GM12875 (cell line): ENCODE results near the gene EIF2S1.
A peak's percentile ranks its signal among the peaks of the same experiment; 100 is the strongest.

Experiments
- H3K4me3 ChIP-seq: one replicate; pipeline ENCODE4 v1.5.1; 2011; ENCODE audit warnings: low read depth, low read length, control low read depth
- TF ChIP-seq, protein P1 (sequence below): IDR thresholded peaks from 2 replicates; pipeline ENCODE4 v1.5.1; 2011; ENCODE audit warnings: low read depth, mild to moderate bottlenecking, control low read depth, inconsistent platforms, low read length, moderate library complexity, borderline replicate concordance; ENCODE audit not compliant: insufficient read depth

EIF2S1 gene

DNA sequence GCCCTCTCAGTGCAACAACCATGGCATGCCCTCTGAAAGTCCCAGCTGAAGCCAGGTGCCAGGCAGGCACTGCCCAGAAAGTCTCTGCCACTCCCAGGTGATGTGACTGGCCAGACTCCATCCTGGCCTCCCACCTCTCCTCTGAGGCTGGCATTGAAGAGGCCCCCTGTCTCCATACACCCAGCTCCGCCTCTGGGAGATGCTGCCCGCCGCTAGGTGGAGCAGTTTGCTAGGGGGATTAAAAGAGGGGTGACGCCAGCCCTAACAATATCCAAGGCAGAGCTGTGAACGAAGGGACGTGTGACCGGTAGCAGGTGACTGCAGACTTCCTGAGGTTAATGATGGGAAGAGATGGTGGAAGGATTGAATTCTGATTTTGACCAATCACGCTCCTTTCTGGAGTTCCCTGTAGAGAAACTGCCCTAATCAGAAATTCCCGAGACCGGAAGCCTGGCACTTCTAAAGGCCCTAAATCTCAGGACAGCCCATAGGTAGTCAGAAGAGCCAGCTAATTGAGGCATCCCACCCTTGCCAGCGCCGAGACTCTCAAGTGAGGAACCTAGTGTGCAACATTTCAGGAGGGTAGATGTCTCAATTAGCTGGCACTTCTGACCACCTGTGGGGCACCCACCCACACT is 60.1 kb downstream of the EIF2S1 start:
- TF ChIP-seq, protein P1, sequence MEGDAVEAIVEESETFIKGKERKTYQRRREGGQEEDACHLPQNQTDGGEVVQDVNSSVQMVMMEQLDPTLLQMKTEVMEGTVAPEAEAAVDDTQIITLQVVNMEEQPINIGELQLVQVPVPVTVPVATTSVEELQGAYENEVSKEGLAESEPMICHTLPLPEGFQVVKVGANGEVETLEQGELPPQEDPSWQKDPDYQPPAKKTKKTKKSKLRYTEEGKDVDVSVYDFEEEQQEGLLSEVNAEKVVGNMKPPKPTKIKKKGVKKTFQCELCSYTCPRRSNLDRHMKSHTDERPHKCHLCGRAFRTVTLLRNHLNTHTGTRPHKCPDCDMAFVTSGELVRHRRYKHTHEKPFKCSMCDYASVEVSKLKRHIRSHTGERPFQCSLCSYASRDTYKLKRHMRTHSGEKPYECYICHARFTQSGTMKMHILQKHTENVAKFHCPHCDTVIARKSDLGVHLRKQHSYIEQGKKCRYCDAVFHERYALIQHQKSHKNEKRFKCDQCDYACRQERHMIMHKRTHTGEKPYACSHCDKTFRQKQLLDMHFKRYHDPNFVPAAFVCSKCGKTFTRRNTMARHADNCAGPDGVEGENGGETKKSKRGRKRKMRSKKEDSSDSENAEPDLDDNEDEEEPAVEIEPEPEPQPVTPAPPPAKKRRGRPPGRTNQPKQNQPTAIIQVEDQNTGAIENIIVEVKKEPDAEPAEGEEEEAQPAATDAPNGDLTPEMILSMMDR: peak; percentile 77
- H3K4me3 ChIP-seq: no peak overlapping the region

DNA sequence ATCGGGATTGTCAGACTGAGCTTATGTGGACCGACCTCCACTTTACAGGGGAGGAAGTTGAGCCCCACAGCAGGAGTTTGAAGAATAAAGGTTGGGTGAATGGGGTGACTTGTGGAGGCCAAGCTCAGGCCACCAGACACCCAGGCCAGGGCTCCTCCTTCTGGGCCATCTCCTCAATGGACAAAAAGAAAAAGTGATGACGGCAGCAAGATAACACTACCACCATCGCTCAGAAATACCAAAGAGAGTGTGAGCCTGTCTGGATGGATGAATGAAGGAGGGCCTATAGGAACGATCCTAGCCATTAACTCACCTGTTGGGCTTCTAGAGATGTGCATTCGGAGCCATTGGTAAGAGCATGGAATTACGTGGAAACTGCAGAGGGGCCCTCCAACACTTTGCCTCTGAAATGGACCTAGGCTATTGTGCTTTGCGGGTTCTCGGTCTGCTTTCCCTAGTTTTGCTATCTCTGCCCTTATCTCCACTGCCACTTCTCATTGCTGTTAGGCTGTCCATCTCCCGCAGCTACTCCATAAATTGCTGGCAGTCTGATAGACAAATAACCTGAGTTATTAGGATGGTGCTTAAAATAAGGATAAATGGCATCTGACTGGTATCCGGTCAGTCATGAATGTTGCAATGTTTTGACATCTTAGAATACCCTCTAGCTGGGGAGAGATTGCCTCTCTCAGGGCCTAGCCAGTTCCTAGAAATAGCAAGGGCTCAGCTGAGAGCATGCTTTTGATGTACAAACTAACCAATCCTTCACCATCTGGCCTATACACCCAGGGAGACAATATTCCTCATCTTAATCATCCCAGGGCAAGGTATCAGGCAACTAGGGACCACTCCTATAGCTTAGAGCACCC is 61.5 kb downstream of the EIF2S1 start:
- TF ChIP-seq, protein P1: no peak
- H3K4me3 ChIP-seq: no peak overlapping the region

DNA sequence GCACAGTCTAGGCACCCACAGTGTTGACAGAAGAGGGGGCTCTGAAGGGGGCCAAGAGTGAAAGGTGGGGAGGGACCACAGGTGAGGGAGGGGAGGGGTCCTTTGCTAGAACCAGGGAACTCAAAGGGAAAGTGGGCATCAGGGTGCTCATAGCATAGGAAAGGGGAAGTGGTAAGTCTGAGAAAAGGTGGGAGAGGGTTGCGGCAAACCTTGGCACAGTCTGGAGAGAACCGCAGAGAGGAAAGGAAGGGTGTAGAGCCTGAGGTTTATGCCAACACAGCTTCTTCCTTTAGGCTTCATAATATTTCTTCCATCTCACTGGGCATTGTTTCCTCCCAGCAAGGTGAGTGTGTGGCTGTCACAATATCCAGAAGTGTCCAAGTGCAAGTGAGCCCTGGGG is 63.3 kb downstream of the EIF2S1 start:
- TF ChIP-seq, protein P1: no peak
- no peak overlapping the region for H3K4me3 ChIP-seq

DNA sequence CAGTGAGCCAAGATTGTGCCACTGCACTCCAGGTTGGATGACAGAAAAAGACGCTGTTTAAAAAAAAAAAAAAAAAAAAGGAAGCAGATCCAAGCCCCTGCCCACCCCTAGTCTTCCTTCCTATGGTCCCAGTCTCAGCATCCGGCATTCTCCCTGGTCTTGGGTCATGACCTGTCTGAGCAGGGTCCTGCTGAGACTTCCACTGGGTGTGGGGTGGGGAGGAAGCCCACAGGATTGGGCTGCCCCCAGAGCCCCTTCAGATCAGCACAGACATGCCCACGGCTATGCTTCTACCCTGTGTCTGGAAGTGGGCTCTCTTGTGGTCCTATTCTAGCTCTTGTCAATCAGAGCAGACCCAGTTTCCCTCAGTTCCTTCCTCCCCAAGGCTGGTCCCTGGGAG is 64.4 kb downstream of the EIF2S1 start:
- TF ChIP-seq, protein P1: no peak
- H3K4me3 ChIP-seq: no peak overlapping the region

DNA sequence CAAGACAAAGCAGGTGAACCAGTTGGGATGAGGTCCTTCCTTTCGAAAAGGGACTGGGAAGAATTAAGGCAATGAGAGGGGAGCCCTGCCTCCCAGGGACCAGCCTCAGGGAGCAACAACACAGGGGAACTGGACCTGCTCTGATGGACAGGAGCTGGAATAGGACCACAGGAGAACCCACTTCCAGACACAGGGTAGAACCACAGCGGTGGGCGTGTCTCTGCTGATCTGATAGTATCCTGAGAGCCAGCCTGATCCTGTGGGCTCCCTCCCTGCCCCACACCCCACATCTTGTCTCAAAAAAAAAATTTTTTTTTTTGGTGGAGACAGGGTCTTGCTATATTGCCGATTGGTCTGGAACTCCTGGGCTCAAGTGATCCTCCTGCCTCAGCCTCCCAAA is 65.5 kb downstream of the EIF2S1 start:
- H3K4me3 ChIP-seq: no peak overlapping the region
- TF ChIP-seq, protein P1: no peak

DNA sequence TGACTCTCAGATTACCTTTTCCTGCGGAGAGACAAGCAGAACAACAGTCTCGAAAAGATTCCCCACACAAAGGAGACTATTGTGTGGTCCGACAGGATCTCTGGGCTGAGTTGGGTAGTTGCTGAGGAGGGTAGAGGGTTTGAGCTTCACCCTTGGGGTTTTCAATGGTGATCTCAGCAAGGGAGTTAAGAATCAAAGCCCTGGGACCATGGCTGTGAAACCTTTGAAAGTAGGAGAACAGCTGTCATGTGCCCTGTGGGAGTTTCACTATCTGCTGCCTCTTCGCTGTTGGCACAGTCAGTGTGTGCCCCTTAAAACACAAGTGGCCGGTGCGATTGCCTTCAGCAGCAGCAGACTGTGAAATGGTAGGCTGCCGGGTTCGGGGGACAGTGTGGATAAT is 66.0 kb downstream of the EIF2S1 start:
- H3K4me3 ChIP-seq: no peak overlapping the region
- TF ChIP-seq, protein P1: no peak

- TF ChIP-seq, protein P1: peak; percentile 74
- no peak overlapping the region for H3K4me3 ChIP-seq
These were observed 67.0 kb downstream of the EIF2S1 start for GRCh38 chr14:67426983-67427606.
